ENCODE results near the gene SYCE1L. TPM values are rescaled to one million over a fixed set of nuclear protein-coding genes. Genes with fewer than 3 reads are reported as not detected.
"Not testable (repeated sequence)": the region's sequence is repeated elsewhere in the genome, so short reads cannot be mapped to it uniquely, and the experiment has no call there.

SYCE1L gene, protein sequence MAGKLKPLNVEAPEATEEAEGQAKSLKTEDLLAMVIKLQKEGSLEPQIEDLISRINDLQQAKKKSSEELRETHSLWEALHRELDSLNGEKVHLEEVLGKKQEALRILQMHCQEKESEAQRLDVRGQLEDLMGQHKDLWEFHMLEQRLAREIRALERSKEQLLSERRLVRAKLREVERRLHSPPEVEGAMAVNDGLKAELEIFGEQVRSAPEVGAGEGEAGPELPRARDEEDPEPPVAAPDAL
- total RNA-seq: 15.8 TPM
- 1 to 10 TPM; 1.2 to 7.7 (median 2.6) TPM for polyA plus RNA-seq

GRCh38 chr16:77199211-77199610 is at the start of gene SYCE1L:
Gene SYCE1L, plus strand, starts transcription at chr16:77199408. Its CDS starts 44 bp downstream, at chr16:77199452.
- ATAC-seq (ENCODE audit: low read depth in 2 of 2) (no peak), DNase-seq (no peak)
- H3K4me1 Mint-ChIP-seq: peaks cover 0 to 13% (median 3%) of the 10 kb centered on the region in 4 donors
- Histone ChIP-seq H3K27ac (ENCODE audit: insufficient read depth, low read length, poor library complexity, severe bottlenecking) (no peak within 1 kb of the TSS), H3K4me1 (ENCODE audit: control insufficient read depth, insufficient read depth, low read length, poor library complexity, severe bottlenecking) (no peaks in the 10 kb centered on the region), H3K36me3 (ENCODE audit: control insufficient read depth, insufficient read depth, low read length) (peaks cover 53% of the 10 kb centered on the region), H3K27me3 (ENCODE audit: control insufficient read depth, insufficient read depth, low read length) (no peaks in the 10 kb centered on the region), H3K9me3 (ENCODE audit: control insufficient read depth in 2 of 2, low read length in 2 of 2) (no peaks in the 10 kb centered on the region), H3K4me3 (ENCODE audit: low read depth, low read length) (no peak within 1 kb of the TSS)
- peaks cover 12% of the 10 kb centered on the region for H3K36me3 Mint-ChIP-seq
- no peak within 1 kb of the TSS for H3K27ac Mint-ChIP-seq
- H3K27me3 Mint-ChIP-seq: no peaks in the 10 kb centered on the region
- no peaks in the 10 kb centered on the region for H3K9me3 Mint-ChIP-seq
- peak within 1 kb of the TSS in 1 of 4 donors; percentile 29 for H3K4me3 Mint-ChIP-seq

DNA sequence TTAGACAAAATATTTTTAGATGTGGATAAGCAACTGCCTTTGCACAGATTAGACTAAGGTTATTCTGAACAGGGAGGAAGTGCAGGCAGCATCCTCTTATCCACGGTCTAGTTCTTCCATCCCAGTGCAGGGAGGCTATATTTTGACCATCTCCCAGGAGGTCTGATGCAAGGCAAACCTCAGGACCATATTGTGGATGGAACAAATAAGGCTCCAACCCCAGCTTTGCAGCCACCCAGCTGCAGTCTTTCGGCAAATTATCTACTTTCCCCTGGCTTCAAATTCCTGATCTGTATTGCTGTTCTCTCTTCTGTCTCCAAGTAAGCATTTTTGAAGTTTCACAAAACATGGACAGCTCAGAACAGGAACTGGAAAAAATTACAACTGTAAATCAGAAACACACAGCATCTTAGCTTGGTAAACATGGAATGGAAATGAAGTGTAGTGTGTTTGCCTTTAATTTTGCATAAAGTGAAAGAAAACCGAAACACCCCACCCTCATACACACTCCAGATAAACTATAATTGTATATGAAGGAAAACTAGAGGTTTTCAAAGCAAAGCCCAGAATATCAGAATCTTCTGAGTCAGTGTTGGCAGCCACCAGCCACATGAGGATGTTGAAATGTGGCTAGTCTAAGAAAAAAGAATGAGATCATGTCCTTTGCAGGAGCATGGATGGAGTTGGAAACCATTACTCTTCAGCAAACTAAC is 41.7 kb upstream of the SYCE1L start:
- H3K4me3 ChIP-seq (ENCODE audit: low read depth, low read length): no peak overlapping the region
- Mint-ChIP-seq H3K27ac (no peak overlapping the region), H3K4me3 (peak overlapping the region in 1 of 4 donors; percentile 34), H3K27me3 (peaks cover 29% of the 10 kb centered on the region), H3K36me3 (no peaks in the 10 kb centered on the region), H3K9me3 (peaks cover 0 to 1% (median 0%) of the 10 kb centered on the region in 7 donors), H3K4me1 (no peaks in the 10 kb centered on the region)
- H3K27ac ChIP-seq (ENCODE audit: insufficient read depth, low read length, poor library complexity, severe bottlenecking): no peak overlapping the region
- H3K4me1 ChIP-seq (ENCODE audit: control insufficient read depth, insufficient read depth, low read length, poor library complexity, severe bottlenecking): no peaks in the 10 kb centered on the region
- no peaks in the 10 kb centered on the region for H3K36me3 ChIP-seq (ENCODE audit: control insufficient read depth, insufficient read depth, low read length)
- H3K9me3 ChIP-seq (ENCODE audit: control insufficient read depth in 2 of 2, low read length in 2 of 2): no peaks in the 10 kb centered on the region
- H3K27me3 ChIP-seq (ENCODE audit: control insufficient read depth, insufficient read depth, low read length): peaks cover 2% of the 10 kb centered on the region
- ATAC-seq (ENCODE audit: low read depth in 2 of 2): no peak
- DNase-seq: no peak

- H3K9me3 ChIP-seq (ENCODE audit: control insufficient read depth in 2 of 2, low read length in 2 of 2): no peaks in the 10 kb centered on the region
- ATAC-seq (ENCODE audit: low read depth in 2 of 2) (no peak), DNase-seq (no peak)
- H3K4me1 ChIP-seq (ENCODE audit: control insufficient read depth, insufficient read depth, low read length, poor library complexity, severe bottlenecking): no peaks in the 10 kb centered on the region
- Mint-ChIP-seq H3K27me3 (peaks cover 30% of the 10 kb centered on the region), H3K9me3 (peaks cover 0 to 1% (median 0%) of the 10 kb centered on the region in 7 donors), H3K4me1 (no peaks in the 10 kb centered on the region), H3K27ac (no peak overlapping the region), H3K36me3 (no peaks in the 10 kb centered on the region), H3K4me3 (no peak overlapping the region)
- no peak overlapping the region for H3K27ac ChIP-seq (ENCODE audit: insufficient read depth, low read length, poor library complexity, severe bottlenecking)
- H3K4me3 ChIP-seq (ENCODE audit: low read depth, low read length): no peak overlapping the region
- peaks cover 9% of the 10 kb centered on the region for H3K27me3 ChIP-seq (ENCODE audit: control insufficient read depth, insufficient read depth, low read length)
- no peaks in the 10 kb centered on the region for H3K36me3 ChIP-seq (ENCODE audit: control insufficient read depth, insufficient read depth, low read length)
These were observed 40.9 kb upstream of the SYCE1L start for GRCh38 chr16:77158293-77158692.

DNA sequence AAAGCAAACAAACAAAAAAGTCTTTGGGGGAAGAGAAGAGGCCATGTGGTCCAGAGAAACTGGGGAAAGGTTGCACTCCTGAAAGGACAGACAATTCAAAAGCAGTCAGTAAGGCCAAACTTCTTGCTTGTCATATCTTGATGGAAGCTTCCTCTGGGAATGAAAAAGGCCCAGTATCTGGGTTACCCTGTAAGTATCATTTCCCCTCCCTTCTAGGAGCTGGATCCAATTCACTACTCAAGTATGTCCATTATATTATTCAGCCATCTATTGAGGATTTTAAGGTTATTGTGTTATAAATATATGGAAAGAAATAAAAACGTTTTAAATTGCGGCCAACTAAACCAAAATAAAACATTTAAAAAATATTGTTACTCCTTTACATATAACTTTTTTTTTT is 34.2 kb upstream of the SYCE1L start:
- Mint-ChIP-seq H3K9me3 (no peaks in the 10 kb centered on the region), H3K27me3 (peaks cover 33% of the 10 kb centered on the region), H3K27ac (no peak overlapping the region), H3K4me1 (no peaks in the 10 kb centered on the region), H3K4me3 (no peak overlapping the region), H3K36me3 (no peaks in the 10 kb centered on the region)
- H3K4me1 ChIP-seq (ENCODE audit: control insufficient read depth, insufficient read depth, low read length, poor library complexity, severe bottlenecking): no peaks in the 10 kb centered on the region
- no peak overlapping the region for H3K4me3 ChIP-seq (ENCODE audit: low read depth, low read length)
- H3K36me3 ChIP-seq (ENCODE audit: control insufficient read depth, insufficient read depth, low read length): no peaks in the 10 kb centered on the region
- H3K27me3 ChIP-seq (ENCODE audit: control insufficient read depth, insufficient read depth, low read length): peaks cover 17% of the 10 kb centered on the region
- no peak overlapping the region for H3K27ac ChIP-seq (ENCODE audit: insufficient read depth, low read length, poor library complexity, severe bottlenecking)
- DNase-seq (no peak), ATAC-seq (ENCODE audit: low read depth in 2 of 2) (no peak)
- no peaks in the 10 kb centered on the region for H3K9me3 ChIP-seq (ENCODE audit: control insufficient read depth in 2 of 2, low read length in 2 of 2)

GRCh38 chr16:77165536-77166236 is 33.5 kb upstream of the SYCE1L start:
- H3K27ac ChIP-seq (ENCODE audit: insufficient read depth, low read length, poor library complexity, severe bottlenecking); H3K9me3 Mint-ChIP-seq; DNase-seq; H3K36me3 Mint-ChIP-seq; H3K4me1 ChIP-seq (ENCODE audit: control insufficient read depth, insufficient read depth, low read length, poor library complexity, severe bottlenecking); H3K4me3 Mint-ChIP-seq; ATAC-seq (ENCODE audit: low read depth in 2 of 2); H3K27ac Mint-ChIP-seq; H3K9me3 ChIP-seq (ENCODE audit: control insufficient read depth in 2 of 2, low read length in 2 of 2); H3K4me1 Mint-ChIP-seq; H3K36me3 ChIP-seq (ENCODE audit: control insufficient read depth, insufficient read depth, low read length); H3K4me3 ChIP-seq (ENCODE audit: low read depth, low read length): not testable (repeated sequence)
- peaks cover 27% of the 10 kb centered on the region for H3K27me3 Mint-ChIP-seq
- peaks cover 17% of the 10 kb centered on the region for H3K27me3 ChIP-seq (ENCODE audit: control insufficient read depth, insufficient read depth, low read length)

- Histone ChIP-seq H3K27me3 (ENCODE audit: control insufficient read depth, insufficient read depth, low read length) (peaks cover 17% of the 10 kb centered on the region), H3K4me1 (ENCODE audit: control insufficient read depth, insufficient read depth, low read length, poor library complexity, severe bottlenecking) (no peaks in the 10 kb centered on the region), H3K4me3 (ENCODE audit: low read depth, low read length) (no peak overlapping the region), H3K27ac (ENCODE audit: insufficient read depth, low read length, poor library complexity, severe bottlenecking) (no peak overlapping the region), H3K36me3 (ENCODE audit: control insufficient read depth, insufficient read depth, low read length) (no peaks in the 10 kb centered on the region), H3K9me3 (ENCODE audit: control insufficient read depth in 2 of 2, low read length in 2 of 2) (no peaks in the 10 kb centered on the region)
- Mint-ChIP-seq H3K27ac (no peak overlapping the region), H3K4me1 (no peaks in the 10 kb centered on the region), H3K36me3 (no peaks in the 10 kb centered on the region), H3K4me3 (no peak overlapping the region), H3K9me3 (no peaks in the 10 kb centered on the region), H3K27me3 (peaks cover 24% of the 10 kb centered on the region)
- no peak for DNase-seq
- ATAC-seq (ENCODE audit: low read depth in 2 of 2): no peak
These were observed 32.5 kb upstream of the SYCE1L start for GRCh38 chr16:77166726-77167125.

- H3K27me3 ChIP-seq (ENCODE audit: control insufficient read depth, insufficient read depth, low read length): peaks cover 6% of the 10 kb centered on the region
- Mint-ChIP-seq H3K27ac (no peak overlapping the region), H3K36me3 (no peaks in the 10 kb centered on the region), H3K27me3 (peaks cover 13% of the 10 kb centered on the region), H3K4me3 (no peak overlapping the region), H3K4me1 (no peaks in the 10 kb centered on the region), H3K9me3 (no peaks in the 10 kb centered on the region)
- no peak for DNase-seq
- no peak for ATAC-seq (ENCODE audit: low read depth in 2 of 2)
- no peaks in the 10 kb centered on the region for H3K36me3 ChIP-seq (ENCODE audit: control insufficient read depth, insufficient read depth, low read length)
- H3K4me1 ChIP-seq (ENCODE audit: control insufficient read depth, insufficient read depth, low read length, poor library complexity, severe bottlenecking): no peaks in the 10 kb centered on the region
- no peaks in the 10 kb centered on the region for H3K9me3 ChIP-seq (ENCODE audit: control insufficient read depth in 2 of 2, low read length in 2 of 2)
- H3K27ac ChIP-seq (ENCODE audit: insufficient read depth, low read length, poor library complexity, severe bottlenecking): no peak overlapping the region
- no peak overlapping the region for H3K4me3 ChIP-seq (ENCODE audit: low read depth, low read length)
These were observed 30.3 kb upstream of the SYCE1L start for GRCh38 chr16:77168901-77169300.
